Head of caudate nucleus (tissue), 42 donors: ENCODE data around the gene SNRPD1.
"Not testable (repeated sequence)": the region's sequence is repeated elsewhere in the genome, so short reads cannot be mapped to it uniquely, and the experiment has no call there.

Experiments used
- DNase-seq, 42 donors: peaks; one replicate each; pipeline versions ENCODE4 v3.0.0 to v3.0.0-alpha.2; 2020 to 2021; ENCODE audit warnings: mixed read lengths in 7 of 42
- intact Hi-C: fragments of 100-400 bp; cut with DNase I; formaldehyde crosslinking; loops from one replicate; pipeline ENCODE4 v1.15.0; 2022

Gene SNRPD1

DNA sequence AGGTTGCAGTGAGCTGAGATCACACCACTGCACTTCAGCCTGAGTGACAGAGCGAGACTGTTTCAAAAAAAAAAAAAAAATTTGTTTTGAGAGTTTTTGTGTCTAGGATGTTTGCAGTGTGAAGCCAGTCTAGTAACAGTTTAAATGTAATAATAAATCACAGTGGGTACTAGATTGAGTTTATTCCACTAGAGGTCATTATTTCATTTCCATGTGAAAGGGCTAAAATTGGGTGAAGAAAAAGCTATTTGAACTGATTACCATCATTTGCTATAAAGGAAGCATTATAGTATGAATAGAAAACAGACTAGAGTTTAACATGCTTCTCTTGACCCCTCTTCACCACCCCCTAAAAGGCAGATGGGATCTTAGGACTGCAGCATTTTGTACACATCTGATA lies 20.3 kb downstream of the SNRPD1 start:
- no peak for DNase-seq
- intact Hi-C loops: loop anchor here (10.0 kb wide), 1 partner anchor 222 kb away; no protein-coding TSS in a partner anchor

- intact Hi-C loops: loop anchor here (10.0 kb wide), 1 partner anchor 220 kb away; no protein-coding TSS in a partner anchor
- peak in 14 of 42 donors; percentile 5 to 58 (median 28) for DNase-seq
These were observed 22.6 kb downstream of the SNRPD1 start for GRCh38 chr18:21634588-21635199.

GRCh38 chr18:21636769-21637168 lies 24.7 kb downstream of the SNRPD1 start:
- no peak for DNase-seq
- intact Hi-C loops: loop anchor here (10.0 kb wide), 1 partner anchor 218 kb away; no protein-coding TSS in a partner anchor

DNA sequence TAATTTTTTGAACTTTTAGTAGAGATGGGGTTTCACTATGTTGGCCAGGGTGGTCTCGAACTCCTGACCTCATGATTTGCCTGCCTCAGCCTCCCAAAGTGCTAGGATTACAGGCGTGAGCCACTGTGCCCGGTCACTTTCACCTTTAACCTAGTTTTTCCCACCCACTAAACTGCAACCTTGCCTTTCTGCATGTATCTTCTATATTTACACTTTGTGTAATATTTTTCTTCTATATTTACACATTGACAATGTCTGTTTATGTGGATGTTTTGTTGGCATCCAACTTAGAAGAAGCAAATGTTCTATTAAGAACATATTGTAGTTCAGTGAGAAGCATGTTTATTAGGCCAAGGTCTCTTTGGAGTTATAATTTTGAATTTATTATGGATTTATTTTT lies 26.7 kb downstream of the SNRPD1 start:
- intact Hi-C loops: loop anchor here (10.0 kb wide), 1 partner anchor 216 kb away; no protein-coding TSS in a partner anchor
- no peak for DNase-seq

DNA sequence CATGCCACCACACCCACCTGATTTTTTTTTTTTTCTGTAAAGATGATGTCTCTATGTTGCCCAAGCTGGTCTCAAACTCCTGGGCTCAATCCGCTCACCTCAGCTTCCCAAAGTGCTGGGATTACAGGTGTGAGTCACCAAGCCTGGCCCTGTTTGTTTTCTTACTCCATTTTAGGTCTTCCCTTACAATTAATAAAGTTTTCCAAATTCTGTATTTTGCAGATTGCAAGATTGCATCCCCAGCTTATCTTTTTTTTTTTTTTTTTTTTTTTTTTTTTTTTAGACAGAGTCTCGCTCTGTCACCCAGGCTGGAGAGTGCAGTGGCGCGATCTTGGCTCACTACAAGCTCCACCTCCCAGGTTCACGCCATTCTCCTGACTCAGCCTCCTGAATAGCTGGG lies 28.3 kb downstream of the SNRPD1 start:
- intact Hi-C loops: not testable (repeated sequence)

GRCh38 chr18:21650311-21650710 lies 38.2 kb downstream of the SNRPD1 start:
- no peak for DNase-seq
- intact Hi-C loops: no loop called here

More for the DNA sequence above, 28.3 kb downstream of the SNRPD1 start:
- DNase-seq: not testable (repeated sequence)

GRCh38 chr18:21652073-21652472 lies 40.0 kb downstream of the SNRPD1 start:
- intact Hi-C loops: no loop called here
- DNase-seq: no peak

DNA sequence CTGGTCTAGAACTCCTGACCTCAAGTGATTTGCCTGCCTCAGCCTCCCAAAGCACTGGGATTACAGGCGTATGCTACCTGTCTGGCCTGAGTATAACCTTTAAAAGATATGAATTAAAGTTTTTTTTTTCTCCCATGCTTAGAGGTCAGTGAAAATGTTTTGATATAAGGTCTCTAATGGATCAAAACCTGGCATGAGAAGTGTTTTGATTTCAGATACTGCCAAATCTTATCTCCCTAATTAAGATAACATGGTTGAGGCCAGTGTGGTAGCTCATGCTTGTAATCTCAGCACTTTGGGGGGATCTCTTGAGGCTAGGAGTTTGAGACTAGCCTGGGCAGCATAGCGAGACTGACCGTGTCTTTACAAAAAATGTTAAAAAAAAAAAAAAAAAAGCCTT lies 41.2 kb downstream of the SNRPD1 start:
- DNase-seq: no peak
- intact Hi-C loops: no loop called here

- DNase-seq: no peak
- intact Hi-C loops: no loop called here
These were observed 44.3 kb downstream of the SNRPD1 start for GRCh38 chr18:21656402-21656801.

GRCh38 chr18:21660078-21660477 lies 48.0 kb downstream of the SNRPD1 start:
- intact Hi-C loops: no loop called here
- DNase-seq: no peak

GRCh38 chr18:21662581-21662980 lies 50.5 kb downstream of the SNRPD1 start:
- intact Hi-C loops: no loop called here
- DNase-seq: no peak

GRCh38 chr18:21663578-21663977 lies 51.5 kb downstream of the SNRPD1 start:
- DNase-seq: no peak
- intact Hi-C loops: no loop called here

DNA sequence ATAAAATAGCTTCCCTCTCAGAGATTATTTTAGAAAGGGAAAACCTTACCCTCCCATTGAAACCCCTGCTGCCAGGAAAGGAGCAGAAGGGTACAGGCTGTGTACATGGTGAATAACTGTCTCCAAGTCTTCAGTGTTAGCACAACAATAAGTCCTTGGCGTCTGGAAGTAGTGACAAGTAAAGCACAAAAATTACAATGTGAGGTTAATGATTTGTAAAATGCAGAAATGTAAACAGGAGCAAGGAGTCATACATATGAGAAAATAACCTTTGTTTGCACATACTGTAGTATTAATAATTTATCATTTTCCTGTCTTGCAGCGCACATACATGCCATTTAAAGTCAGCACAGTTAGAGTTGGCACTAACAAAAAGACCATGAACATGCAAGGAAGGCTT lies 52.0 kb downstream of the SNRPD1 start:
- DNase-seq: no peak
- intact Hi-C loops: no loop called here

DNA sequence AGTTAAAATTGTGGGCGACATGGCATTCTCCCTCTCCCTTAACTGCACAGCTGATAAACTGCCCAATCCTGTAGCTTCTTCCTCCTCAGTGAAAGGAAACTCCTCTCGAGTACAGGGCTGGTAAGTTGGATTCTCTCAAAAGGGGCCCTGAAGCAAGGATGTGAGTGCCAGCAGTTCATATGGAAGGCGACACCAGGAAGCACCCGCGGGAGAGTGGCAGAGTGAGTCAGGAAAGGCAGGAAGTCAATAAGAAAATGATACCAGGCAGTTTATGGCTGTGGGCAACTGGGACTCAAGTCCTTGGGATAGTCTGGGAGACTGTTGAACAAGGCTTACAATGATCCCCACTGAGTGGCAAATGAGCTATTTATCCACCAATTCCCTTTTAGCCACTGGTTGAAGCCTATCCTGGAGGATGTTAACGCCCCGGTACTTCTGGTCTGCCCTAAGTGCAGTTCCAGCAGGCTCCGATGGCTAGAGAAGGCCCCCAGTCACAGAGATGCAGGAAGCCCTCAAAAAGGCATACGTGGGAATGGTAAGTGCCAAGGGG lies 57.7 kb downstream of the SNRPD1 start:
- intact Hi-C loops: no loop called here
- DNase-seq: peak in 1 of 42 donors; percentile 15

DNA sequence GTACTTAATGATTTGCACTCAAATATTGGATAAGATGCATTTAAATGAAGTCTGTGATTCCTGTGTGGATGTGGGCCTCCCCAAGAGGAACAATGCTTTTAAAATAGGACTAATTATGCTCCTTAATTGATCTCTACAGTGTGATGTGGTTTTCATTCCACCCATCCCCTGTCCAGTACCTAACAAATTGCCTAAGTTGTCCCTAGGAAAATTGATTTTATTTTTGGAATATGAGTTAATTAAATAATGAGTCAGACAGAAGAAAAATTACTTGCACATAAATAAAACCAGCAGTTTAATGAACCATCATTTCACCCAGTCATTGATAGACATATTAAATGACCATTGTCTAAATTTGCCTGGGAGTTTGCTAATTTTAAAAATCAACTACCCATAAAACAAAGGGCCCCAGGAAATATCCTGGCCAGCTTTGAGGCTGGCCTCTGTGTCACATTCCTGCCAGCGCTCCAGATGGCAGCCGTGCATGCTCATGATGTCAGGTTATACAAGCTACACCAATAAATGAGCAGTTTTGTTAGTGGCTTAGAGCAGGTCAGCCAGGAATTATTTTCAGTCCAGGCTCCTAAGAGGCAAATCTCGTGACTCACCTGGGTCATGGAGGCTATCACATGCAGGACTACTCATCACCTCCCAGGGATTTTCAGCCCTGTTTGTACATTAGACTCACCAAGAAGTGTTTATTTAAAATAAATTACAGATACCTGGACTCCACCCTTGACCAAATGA lies 60.6 kb downstream of the SNRPD1 start:
- peak in 9 of 42 donors; percentile 3 to 45 (median 15) for DNase-seq
- intact Hi-C loops: no loop called here

DNA sequence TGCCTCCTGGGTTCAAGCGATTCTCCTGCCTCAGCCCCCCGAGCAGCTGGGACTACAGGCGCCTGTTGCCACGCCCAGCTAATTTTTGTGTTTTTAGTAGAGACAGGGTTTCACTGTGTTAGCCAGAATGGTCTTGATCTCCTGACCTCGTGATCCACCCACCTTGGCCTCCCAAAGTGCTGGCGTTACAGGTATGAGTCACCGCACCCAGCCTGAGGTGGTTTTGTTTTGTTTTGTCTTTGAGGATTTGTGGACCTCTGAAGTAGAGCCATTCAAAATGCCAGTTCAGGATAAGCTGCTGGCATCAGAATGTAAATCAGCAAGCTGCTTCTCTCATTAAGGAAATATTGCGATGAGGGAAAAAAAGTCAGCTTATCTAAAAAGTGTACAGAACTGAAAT lies 63.2 kb downstream of the SNRPD1 start:
- intact Hi-C loops: not testable (repeated sequence)
- DNase-seq: peak in 1 of 42 donors; percentile 29

- no peak for DNase-seq
- intact Hi-C loops: no loop called here
These were observed 66.7 kb downstream of the SNRPD1 start for GRCh38 chr18:21678859-21679258.

- intact Hi-C loops: no loop called here
These were observed 68.0 kb downstream of the SNRPD1 start for GRCh38 chr18:21680161-21680560.

DNA sequence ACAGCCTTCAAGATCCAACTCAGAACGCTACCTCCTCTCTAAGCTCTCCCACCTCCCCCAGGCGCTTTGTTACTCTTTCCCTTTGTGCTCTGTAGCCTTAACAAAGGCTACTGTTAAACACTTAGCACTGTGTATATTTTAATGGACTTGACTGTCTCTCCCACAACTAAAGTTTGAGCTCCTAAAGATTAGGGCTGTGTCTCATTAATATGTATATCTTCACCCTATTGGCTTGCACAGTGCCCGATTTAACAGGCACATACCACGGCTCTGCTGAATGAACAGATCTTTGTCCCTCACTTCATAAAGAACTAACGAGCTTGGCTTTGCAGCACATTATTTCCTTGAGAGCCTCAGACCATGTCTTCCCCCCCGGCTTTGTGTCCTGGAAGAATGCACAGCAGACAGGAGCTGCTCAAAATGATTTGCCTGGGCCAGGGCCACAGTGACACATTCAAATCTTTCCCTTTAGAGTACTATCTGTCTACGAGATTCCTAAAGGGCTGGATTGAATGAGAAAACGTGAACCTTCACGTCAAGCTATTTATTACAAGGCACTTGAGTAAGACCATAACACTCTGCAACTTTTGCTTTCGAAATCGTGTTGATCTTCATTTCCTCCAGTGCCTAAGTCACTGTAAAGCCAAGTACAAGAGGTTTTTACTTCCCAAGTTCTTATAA lies 70.4 kb downstream of the SNRPD1 start:
- intact Hi-C loops: no loop called here
- DNase-seq: peak in 2 of 42 donors; percentile 1 to 18

More at GRCh38 chr18:21680161-21680560, 68.0 kb downstream of the SNRPD1 start:
- no peak for DNase-seq
